BLaER1 (cell line): Measurements from ENCODE around the gene ZNF557.

Experiments used
- H3K27ac ChIP-seq: shearing (Covaris generic); formaldehyde crosslinking; 2 replicates; pipeline ENCODE4 v1.8.1; 2022
- H3K27me3 ChIP-seq: shearing (Covaris generic); formaldehyde crosslinking; 2 replicates; pipeline ENCODE4 v1.8.1; 2022
- H3K36me3 ChIP-seq: shearing (Covaris generic); formaldehyde crosslinking; 2 replicates; pipeline ENCODE4 v1.8.1; 2022
- H3K4me1 ChIP-seq: shearing (Covaris generic); formaldehyde crosslinking; 2 replicates; pipeline ENCODE4 v1.8.1; 2022
- H3K4me2 ChIP-seq: shearing (Covaris generic); formaldehyde crosslinking; 2 replicates; pipeline ENCODE4 v1.8.1; 2022
- H3K4me3 ChIP-seq: shearing (Covaris generic); formaldehyde crosslinking; 2 replicates; pipeline ENCODE4 v1.8.1; 2022
- H3K9ac ChIP-seq: shearing (Covaris generic); formaldehyde crosslinking; 2 replicates; pipeline ENCODE4 v1.8.1; 2022
- H3K9me3 ChIP-seq: shearing (Covaris generic); formaldehyde crosslinking; 2 replicates; pipeline ENCODE4 v1.8.1; 2022
- H4K20me1 ChIP-seq: shearing (Covaris generic); formaldehyde crosslinking; 2 replicates; pipeline ENCODE4 v1.8.1; 2022
- Cebpa-rat ChIP-seq: shearing (Covaris generic); IDR thresholded peaks from 2 replicates; pipeline ENCODE4 v1.8.1; 2022

ZNF557 gene

DNA sequence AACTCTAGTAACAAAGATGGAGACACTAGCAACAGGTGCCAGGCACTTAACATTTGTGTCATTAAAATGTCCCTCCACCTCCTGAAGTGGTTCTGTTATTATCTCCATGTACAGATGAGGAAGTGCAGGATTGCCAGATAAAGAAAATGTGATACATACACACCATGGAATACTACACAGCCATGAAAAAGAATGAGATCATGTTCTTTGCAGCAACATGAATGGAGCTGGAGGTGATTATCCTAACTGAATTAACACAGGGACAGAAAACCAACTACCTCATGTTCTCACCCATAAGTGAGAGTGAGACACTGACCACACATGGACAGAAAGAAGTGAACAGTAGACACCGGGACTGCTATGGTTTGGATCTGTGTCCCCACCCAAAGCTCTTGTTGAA is 60.5 kb downstream of the ZNF557 start:
- Histone ChIP-seq H3K4me3 (no peak overlapping the region), H3K36me3 (peaks cover 100% of the 10 kb centered on the region), H3K27ac (no peak overlapping the region), H3K27me3 (no peaks in the 10 kb centered on the region), H3K9me3 (peaks cover 12% of the 10 kb centered on the region), H4K20me1 (peaks cover 38% of the 10 kb centered on the region), H3K4me2 (no peak overlapping the region), H3K4me1 (no peaks in the 10 kb centered on the region), H3K9ac (no peak overlapping the region)
- TF ChIP-seq Cebpa-rat = no peak

GRCh38 chr19:7132054-7132453 is 62.6 kb downstream of the ZNF557 start:
- Histone ChIP-seq H3K4me1 (peaks cover 5% of the 10 kb centered on the region; the same call in 1 of the 2 replicates), H3K4me3 (no peak overlapping the region), H3K4me2 (no peak overlapping the region), H4K20me1 (peaks cover 35% of the 10 kb centered on the region), H3K27ac (no peak overlapping the region), H3K9me3 (peaks cover under 1% of the 10 kb centered on the region), H3K27me3 (no peaks in the 10 kb centered on the region), H3K9ac (no peak overlapping the region), H3K36me3 (peaks cover 100% of the 10 kb centered on the region)
- TF ChIP-seq Cebpa-rat = no peak

GRCh38 chr19:7137120-7137519 is 67.6 kb downstream of the ZNF557 start:
- TF ChIP-seq Cebpa-rat = no peak

More at GRCh38 chr19:7137120-7137519, 67.6 kb downstream of the ZNF557 start:
- Histone ChIP-seq H3K9ac (no peak overlapping the region), H3K4me1 (peaks cover 5% of the 10 kb centered on the region; the same call in 1 of the 2 replicates), H3K36me3 (peaks cover 100% of the 10 kb centered on the region), H3K9me3 (no peaks in the 10 kb centered on the region), H3K4me2 (no peak overlapping the region), H4K20me1 (peaks cover 23% of the 10 kb centered on the region; the same call in 1 of the 2 replicates), H3K4me3 (no peak overlapping the region), H3K27ac (no peak overlapping the region), H3K27me3 (no peaks in the 10 kb centered on the region)
